H1 (cell line): ENCODE results near the gene RNF20. TPM values are rescaled to one million over a fixed set of nuclear protein-coding genes. Genes with fewer than 3 reads are reported as not detected.

Source experiments
- CTCF ChIA-PET: fragments of 300-600 bp; sonication (Branson Sonifier 250); formaldehyde crosslinking; loops from one replicate; lab custom pipeline; 2021; ENCODE audit not compliant: partially characterized antibody; lab: Charles Lee
- POLR2A ChIA-PET: fragments of 300-600 bp; sonication (Branson Sonifier 250); formaldehyde crosslinking; loops from one replicate; lab custom pipeline; 2021; ENCODE audit warnings: inconsistent platforms; ENCODE audit not compliant: partially characterized antibody; lab: Charles Lee
- DNase-seq, 2 experiments: peaks; one replicate each; pipeline versions ENCODE4 v3.0.0 to v3.0.0-alpha.2; 2010 to 2022; ENCODE audit warnings: low spot score in 2 of 2, low read depth in 1 of 2, mixed read lengths in 1 of 2
- FAIRE-seq: peaks from 2 replicates; lab custom pipeline; 2011; peaks lifted over from hg19 to GRCh38; lab: Jason Lieb, UNC
- H2AFZ ChIP-seq: 2 replicates; pipeline ENCODE4 v1.8.1; 2012; ENCODE audit warnings: low read length, inconsistent platforms
- H2AK5ac ChIP-seq: 2 replicates; pipeline ENCODE4 v1.6.1; 2013; ENCODE audit warnings: low read depth, low read length
- H2BK120ac ChIP-seq: replicated peaks from 2 replicates; pipeline ENCODE3; 2013; ENCODE audit warnings: low read depth, low read length, inconsistent platforms
- H2BK12ac ChIP-seq: 2 replicates; pipeline ENCODE4 v1.6.1; 2013; ENCODE audit warnings: low read depth, low read length
- H2BK15ac ChIP-seq: 2 replicates; pipeline ENCODE4 v1.6.1; 2013; ENCODE audit warnings: low read length
- H2BK20ac ChIP-seq: 2 replicates; pipeline ENCODE4 v1.6.1; 2013; ENCODE audit warnings: low read length
- H2BK5ac ChIP-seq: 2 replicates; pipeline ENCODE4 v1.6.1; 2013; ENCODE audit warnings: low read depth, low read length
- H3K14ac ChIP-seq: 2 replicates; pipeline ENCODE4 v1.6.1; 2013; ENCODE audit warnings: inconsistent platforms; ENCODE audit not compliant: insufficient read length
- H3K18ac ChIP-seq: 2 replicates; pipeline ENCODE4 v1.6.1; 2013; ENCODE audit warnings: low read length; ENCODE audit errors: extremely low read depth
- H3K23ac ChIP-seq: 2 replicates; pipeline ENCODE4 v1.6.1; 2013; ENCODE audit warnings: inconsistent platforms; ENCODE audit not compliant: insufficient read length
- H3K23me2 ChIP-seq: 2 replicates; pipeline ENCODE4 v1.6.1; 2013; ENCODE audit warnings: low read depth, low read length
- H3K27ac ChIP-seq: 2 replicates; pipeline ENCODE4 v1.6.1; 2011; ENCODE audit warnings: low read depth, low read length, inconsistent platforms
- H3K27me3 ChIP-seq, 4 experiments: replicated peaks in 1 of 4; 1 replicate in 1 of 4; 2 replicates in 3 of 4; pipeline versions ENCODE4 v1.6.1 to v1.8.1; 2011 to 2013; ENCODE audit warnings: low read length in 3 of 4, mild to moderate bottlenecking in 3 of 4, inconsistent platforms in 2 of 4, mixed read lengths in 2 of 4, moderate library complexity in 1 of 4; ENCODE audit not compliant: control insufficient read depth in 3 of 4, insufficient read depth in 3 of 4; ENCODE audit errors: extremely low read depth in 1 of 4
- H3K36me3 ChIP-seq, 4 experiments: 2 replicates each; pipeline versions ENCODE4 v1.6.1 to v1.8.1; 2011 to 2013; ENCODE audit warnings: mild to moderate bottlenecking in 4 of 4, low read length in 3 of 4, moderate library complexity in 2 of 4, control low read depth in 1 of 4, inconsistent platforms in 1 of 4; ENCODE audit not compliant: insufficient read depth in 4 of 4, control insufficient read depth in 2 of 4
- H3K4ac ChIP-seq: replicated peaks from 2 replicates; pipeline ENCODE3; 2013; ENCODE audit warnings: low read length, low read depth, mixed read lengths, inconsistent platforms; ENCODE audit not compliant: insufficient read length
- H3K4me1 ChIP-seq, 4 experiments: replicated peaks in 1 of 4; 1 replicate in 1 of 4; 2 replicates in 3 of 4; pipeline versions ENCODE4 v1.6.1 to v1.8.1; 2011 to 2013; ENCODE audit warnings: low read length in 3 of 4, inconsistent platforms in 2 of 4, mixed read lengths in 1 of 4; ENCODE audit not compliant: insufficient read depth in 4 of 4, control insufficient read depth in 3 of 4
- H3K4me2 ChIP-seq, 2 experiments: 2 replicates each; pipeline versions ENCODE4 v1.6.1 to v1.8.1; 2011 to 2013; ENCODE audit warnings: low read depth in 2 of 2, low read length in 2 of 2, control low read depth in 1 of 2, inconsistent platforms in 1 of 2, mild to moderate bottlenecking in 1 of 2; ENCODE audit not compliant: insufficient read depth in 1 of 2
- H3K4me3 ChIP-seq, 4 experiments: fragments of 200-600, 300-600 bp in 1 of 4; sonication (generic), shearing (Covaris generic), sonication (Bioruptor Twin) in 1 of 4; 2 replicates each; pipeline versions ENCODE4 v1.5.1 to v1.8.1; 2011 to 2016; ENCODE audit warnings: low read length in 4 of 4, low read depth in 3 of 4, control low read depth in 2 of 4, inconsistent platforms in 2 of 4, mild to moderate bottlenecking in 2 of 4, mixed read lengths in 1 of 4, moderate library complexity in 1 of 4; ENCODE audit not compliant: insufficient read depth in 2 of 4; ENCODE audit errors: extremely low read depth in 1 of 4
- H3K56ac ChIP-seq: replicated peaks from 2 replicates; pipeline ENCODE3; 2013; ENCODE audit warnings: low read depth, mild to moderate bottlenecking, mixed read lengths, low read length, inconsistent platforms; ENCODE audit not compliant: insufficient read length
- H3K79me1 ChIP-seq: 2 replicates; pipeline ENCODE4 v1.6.1; 2013; ENCODE audit warnings: low read depth, low read length, control low read depth
- H3K79me2 ChIP-seq, 2 experiments: 2 replicates each; pipeline versions ENCODE4 v1.6.1 to v1.8.1; 2012 to 2013; ENCODE audit warnings: low read length in 2 of 2, mild to moderate bottlenecking in 2 of 2, inconsistent platforms in 1 of 2; ENCODE audit not compliant: insufficient read depth in 2 of 2, control insufficient read depth in 1 of 2
- H3K9ac ChIP-seq, 4 experiments: replicated peaks in 1 of 4; 1 replicate in 1 of 4; 2 replicates in 3 of 4; pipeline versions ENCODE4 v1.6.1 to v1.8.1; 2011 to 2013; ENCODE audit warnings: low read depth in 3 of 4, low read length in 3 of 4, control low read depth in 2 of 4, mild to moderate bottlenecking in 2 of 4, moderate library complexity in 2 of 4, inconsistent platforms in 1 of 4; ENCODE audit errors: extremely low read depth in 1 of 4
- H3K9me3 ChIP-seq, 2 experiments: 2 replicates each; pipeline versions ENCODE4 v1.6.1 to v1.8.1; 2012 to 2013; ENCODE audit warnings: mild to moderate bottlenecking in 2 of 2, moderate library complexity in 2 of 2, control low read depth in 1 of 2, inconsistent platforms in 1 of 2, low read depth in 1 of 2, low read length in 1 of 2, mixed read lengths in 1 of 2; ENCODE audit not compliant: insufficient read depth in 2 of 2
- H4K20me1 ChIP-seq, 2 experiments: replicated peaks in 1 of 2; 2 replicates each; pipeline versions ENCODE3 to v1.8.1; 2011 to 2013; ENCODE audit warnings: inconsistent platforms in 2 of 2, low read length in 2 of 2, mild to moderate bottlenecking in 1 of 2; ENCODE audit not compliant: insufficient read depth in 2 of 2, control insufficient read depth in 1 of 2
- H4K5ac ChIP-seq: 2 replicates; pipeline ENCODE4 v1.6.1; 2013; ENCODE audit warnings: low read length, low read depth, mixed read lengths, inconsistent platforms; ENCODE audit not compliant: insufficient read length
- H4K8ac ChIP-seq: 2 replicates; pipeline ENCODE4 v1.8.0; 2013; ENCODE audit warnings: mild to moderate bottlenecking, moderate library complexity, low read length, inconsistent platforms; ENCODE audit not compliant: insufficient read depth; ENCODE audit errors: extremely low read depth
- H4K91ac ChIP-seq: replicated peaks from 2 replicates; pipeline ENCODE3; 2013; ENCODE audit warnings: low read length, mixed read lengths, inconsistent platforms; ENCODE audit not compliant: insufficient read length
- SRF ChIP-seq: IDR thresholded peaks from 2 replicates; pipeline ENCODE4 v1.6.1; 2011; ENCODE audit warnings: mild to moderate bottlenecking, low read depth, low read length, moderate library complexity
- TEAD4 ChIP-seq: IDR thresholded peaks from 2 replicates; pipeline ENCODE4 v1.6.1; 2012; ENCODE audit warnings: low read depth, low read length, inconsistent platforms, mixed read lengths
- ZNF274 ChIP-seq: IDR thresholded peaks from 2 replicates; pipeline ENCODE4 v1.7.0; 2012; ENCODE audit warnings: low read length, borderline replicate concordance; ENCODE audit errors: extremely low read depth
- WGBS, 2 experiments: shearing (Covaris generic) in 1 of 2; methylation state at CpG; one replicate each; pipeline versions ENCODE4 v1.1.6 to v1.1.7; 2013 to 2015; ENCODE audit warnings: low lambda C conversion rate in 2 of 2, mixed read lengths in 2 of 2, inconsistent platforms in 1 of 2, low coverage in 1 of 2, missing lambda C conversion rate in 1 of 2; ENCODE audit not compliant: insufficient replicate concordance in 2 of 2, insufficient coverage in 1 of 2, insufficient read length in 1 of 2; ENCODE audit errors: extremely low coverage in 1 of 2, missing lambda C conversion rate in 1 of 2; 5-methylcytosine and 5-hydroxymethylcytosine counted together
- polyA plus RNA-seq, 7 experiments: library from polyadenylated mRNA; depleted of rRNA in 3 of 7; stranded (reverse) in 5 of 7; unstranded in 2 of 7; fragments of >200 nt in 5 of 7; fragments of 200-250 nt in 2 of 7; gene quantifications; 1 replicate in 5 of 7; 2 replicates in 1 of 7; 4 replicates in 1 of 7; pipeline versions ENCODE4 v1.2.1 to v1.2.3, GENCODE V29; 2011 to 2013; ENCODE audit warnings: missing spikeins in 2 of 7, mixed read lengths in 2 of 7
- total RNA-seq: library from RNA; stranded (reverse); fragmentation: NEBNext Ultra II Directional; extraction: Animal tissue kit (Norgen Biotek cat#: 25700); gene quantifications from 2 replicates; pipeline ENCODE4 v1.2.1, GENCODE V29; 2021

RNF20 gene
- total and polyA plus RNA-seq, 2 of the 8 experiments (the other 6 are each of a cell fraction or from before 2014, with no cell fraction given), result 9.4 to 65.2 TPM

GRCh38 chr9:101590901-101591300 is 57.2 kb downstream of the RNF20 start:
- H2BK5ac ChIP-seq, result no peak overlapping the region
- no peaks in the 10 kb centered on the region for H4K20me1 ChIP-seq
- H3K9me3 ChIP-seq, result no peaks in the 10 kb centered on the region
- no peak overlapping the region for H4K8ac ChIP-seq
- H3K18ac ChIP-seq, result no peak overlapping the region
- H2BK120ac ChIP-seq, result no peak overlapping the region
- H4K5ac ChIP-seq, result no peak overlapping the region
- ChIA-PET CTCF (interaction anchor here (1.2 kb wide), 1 partner anchor 11 kb away, joined by 5 read pairs; no protein-coding TSS in a partner anchor), POLR2A (no interaction called here)
- H3K56ac ChIP-seq, result no peak overlapping the region
- H4K91ac ChIP-seq, result no peak overlapping the region
- H3K4me2 ChIP-seq, result no peak overlapping the region
- no peak overlapping the region for H2AFZ ChIP-seq
- no peak overlapping the region for H2BK20ac ChIP-seq
- H3K14ac ChIP-seq, result no peak overlapping the region
- H3K9ac ChIP-seq, result no peak overlapping the region
- H2AK5ac ChIP-seq, result no peak overlapping the region
- no peaks in the 10 kb centered on the region for H3K27me3 ChIP-seq
- H2BK12ac ChIP-seq, result no peak overlapping the region
- H3K23ac ChIP-seq, result no peak overlapping the region
- H3K27ac ChIP-seq, result no peak overlapping the region
- no peak for DNase-seq
- WGBS, 2 experiments, result 91% methylated on average over 3 of the region's 3 CpGs; no CpG with 5 or more reads in 1 of the 2 experiments
- H3K4me3 ChIP-seq, result no peak overlapping the region
- H3K79me1 ChIP-seq, result no peaks in the 10 kb centered on the region
- H2BK15ac ChIP-seq, result no peak overlapping the region
- FAIRE-seq, result no peak
- TF ChIP-seq ZNF274 (no peak), TEAD4 (no peak), SRF (no peak)
- H3K4ac ChIP-seq, result no peak overlapping the region
- no peaks in the 10 kb centered on the region for H3K4me1 ChIP-seq
- H3K36me3 ChIP-seq, result no peaks in the 10 kb centered on the region
- no peaks in the 10 kb centered on the region for H3K79me2 ChIP-seq
- no peaks in the 10 kb centered on the region for H3K23me2 ChIP-seq
